GM23248 (cell line): ENCODE data around the gene ARHGAP10. TPM values are rescaled to one million over a fixed set of nuclear protein-coding genes. Genes with fewer than 3 reads are reported as not detected.

Source experiments
- DNase-seq: peaks from one replicate; pipeline ENCODE4 v3.0.0-alpha.2; 2015
- H2AFZ ChIP-seq: fragments of 200-600 bp; sonication (generic); 2 replicates; pipeline ENCODE4 v1.6.1; 2016; ENCODE audit warnings: antibody characterized with exemption
- H3F3A ChIP-seq: fragments of 200-600 bp; sonication (generic); 2 replicates; pipeline ENCODE4 v1.6.1; 2016; ENCODE audit warnings: mild to moderate bottlenecking, antibody characterized with exemption, mixed run types; ENCODE audit not compliant: insufficient read depth
- H3K27ac ChIP-seq: fragments of 200-600 bp; sonication (generic); 2 replicates; pipeline ENCODE4 v1.5.1; 2016; ENCODE audit warnings: mild to moderate bottlenecking
- H3K27me3 ChIP-seq: fragments of 200-600 bp; sonication (generic); replicated peaks from 2 replicates; pipeline ENCODE4 v1.6.1; 2016; ENCODE audit warnings: mild to moderate bottlenecking; ENCODE audit not compliant: insufficient read depth
- H3K36me3 ChIP-seq: fragments of 200-600 bp; sonication (generic); 2 replicates; pipeline ENCODE4 v1.6.1; 2016; ENCODE audit warnings: low read depth, mild to moderate bottlenecking
- H3K4me1 ChIP-seq: fragments of 200-600 bp; sonication (generic); 2 replicates; pipeline ENCODE4 v1.6.1; 2016; ENCODE audit warnings: mild to moderate bottlenecking; ENCODE audit not compliant: insufficient read depth
- H3K4me2 ChIP-seq: fragments of 200-600 bp; sonication (generic); one replicate; pipeline ENCODE4 v1.6.1; 2016; ENCODE audit warnings: mild to moderate bottlenecking; ENCODE audit not compliant: unreplicated experiment
- H3K4me3 ChIP-seq: fragments of 200-600 bp; sonication (generic); 2 replicates; pipeline ENCODE4 v1.5.1; 2016; ENCODE audit warnings: mild to moderate bottlenecking
- H3K79me2 ChIP-seq: fragments of 200-600 bp; sonication (generic); 2 replicates; pipeline ENCODE4 v1.6.1; 2016; ENCODE audit warnings: mild to moderate bottlenecking; ENCODE audit not compliant: insufficient read depth
- H3K9ac ChIP-seq: fragments of 200-600 bp; sonication (generic); 2 replicates; pipeline ENCODE4 v1.6.1; 2016; ENCODE audit warnings: mild to moderate bottlenecking
- H3K9me2 ChIP-seq: fragments of 200-600 bp; sonication (generic); 2 replicates; pipeline ENCODE4 v1.6.1; 2016; ENCODE audit warnings: mixed run types, mild to moderate bottlenecking, moderate library complexity; ENCODE audit not compliant: insufficient read depth
- H3K9me3 ChIP-seq: fragments of 200-600 bp; sonication (generic); one replicate; pipeline ENCODE4 v1.6.1; 2017; ENCODE audit warnings: low read depth
- H4K20me1 ChIP-seq: fragments of 200-600 bp; sonication (generic); 2 replicates; pipeline ENCODE4 v1.6.0; 2016; ENCODE audit not compliant: insufficient read depth
- EZH2 ChIP-seq: fragments of 200-600 bp; sonication (generic); IDR thresholded peaks from 2 replicates; pipeline ENCODE4 v1.6.1; 2018; ENCODE audit warnings: antibody characterized with exemption, mild to moderate bottlenecking; ENCODE audit not compliant: insufficient read depth, poor library complexity, severe bottlenecking
- EZH2phosphoT487 ChIP-seq: fragments of 200-600 bp; sonication (generic); IDR thresholded peaks from 2 replicates; pipeline ENCODE4 v1.6.1; 2018; ENCODE audit warnings: antibody characterized with exemption, moderate library complexity, mild to moderate bottlenecking, low read depth; ENCODE audit not compliant: insufficient read depth
- WGBS, 2 experiments: methylation state at CpG; one replicate each; pipeline ENCODE4 v1.1.6; 2015 to 2017; ENCODE audit warnings: low lambda C conversion rate in 2 of 2, low coverage in 1 of 2; ENCODE audit errors: missing lambda C conversion rate in 2 of 2; 5-methylcytosine and 5-hydroxymethylcytosine counted together
- in situ Hi-C: fragments of 300-500 bp; cut with MboI; formaldehyde crosslinking; loops from 2 replicates; pipeline ENCODE4 v1.15.0; 2020
- polyA plus RNA-seq: library from polyadenylated mRNA; unstranded; fragments of >200 nt; fragmentation: Nextera tagmentation; extraction: Ambion mirVana; gene quantifications from 2 replicates; pipeline ENCODE4 v1.2.1, GENCODE V29; 2016
- total RNA-seq: library from RNA; depleted of rRNA; stranded (reverse); fragments of >200 nt; shearing (Covaris generic); gene quantifications from 2 replicates; pipeline ENCODE4 v1.2.3, GENCODE V29; 2014

The ARHGAP10 gene
- total and polyA plus RNA-seq, 2 experiments from 2014 or later: 19.5 to 24.8 TPM

- peaks cover 24% of the 10 kb centered on the region for H3F3A ChIP-seq
- no peaks in the 10 kb centered on the region for H3K9me2 ChIP-seq
- H3K36me3 ChIP-seq: peaks cover 8% of the 10 kb centered on the region; the same call in 1 of the 2 replicates
- WGBS, 2 experiments: 95 to 98% methylated on average over 1 of the region's 1 CpG
- no peak overlapping the region for H3K27ac ChIP-seq
- no peak for TF ChIP-seq EZH2phosphoT487
- no peak for TF ChIP-seq EZH2
- H3K27me3 ChIP-seq: no peaks in the 10 kb centered on the region
- H3K4me1 ChIP-seq: peaks cover 22% of the 10 kb centered on the region
- H3K4me3 ChIP-seq: no peak overlapping the region
- H3K9me3 ChIP-seq: no peaks in the 10 kb centered on the region
- in situ Hi-C loops: no loop called here
- no peak overlapping the region for H3K9ac ChIP-seq
- H2AFZ ChIP-seq: no peak overlapping the region
- DNase-seq: no peak
- no peak overlapping the region for H3K4me2 ChIP-seq
- peaks cover 94% of the 10 kb centered on the region for H3K79me2 ChIP-seq
- no peaks in the 10 kb centered on the region for H4K20me1 ChIP-seq
These were observed 106.0 kb downstream of the ARHGAP10 start for GRCh38 chr4:147837854-147838253.

- no peak overlapping the region for H2AFZ ChIP-seq
- H3K9me3 ChIP-seq: no peaks in the 10 kb centered on the region
- H3K27ac ChIP-seq: no peak overlapping the region
- DNase-seq: no peak
- no peaks in the 10 kb centered on the region for H3K27me3 ChIP-seq
- H3K4me1 ChIP-seq: peaks cover 16% of the 10 kb centered on the region
- H3K4me3 ChIP-seq: no peak overlapping the region
- no peak overlapping the region for H3K4me2 ChIP-seq
- TF ChIP-seq EZH2phosphoT487: no peak
- no peaks in the 10 kb centered on the region for H3K9me2 ChIP-seq
- no peak overlapping the region for H3K9ac ChIP-seq
- H3K79me2 ChIP-seq: peaks cover 93% of the 10 kb centered on the region
- peaks cover 8% of the 10 kb centered on the region; the same call in 1 of the 2 replicates for H3K36me3 ChIP-seq
- in situ Hi-C loops: no loop called here
- H3F3A ChIP-seq: 0 out of 2 replicates have a peak, but pooled peaks cover 11% of the 10 kb centered on the region
- 67 to 82% methylated on average over 2 of the region's 2 CpGs for whole genome bisulfite sequencing, 2 experiments
- H4K20me1 ChIP-seq: no peaks in the 10 kb centered on the region
These were observed 107.3 kb downstream of the ARHGAP10 start for GRCh38 chr4:147839200-147839599.

- Histone ChIP-seq H3K9ac (no peak overlapping the region), H3K9me2 (no peaks in the 10 kb centered on the region), H3K79me2 (peaks cover 96% of the 10 kb centered on the region), H3K4me3 (no peak overlapping the region), H4K20me1 (no peaks in the 10 kb centered on the region), H3F3A (0 out of 2 replicates have a peak, but pooled peaks cover 11% of the 10 kb centered on the region), H3K27me3 (no peaks in the 10 kb centered on the region), H2AFZ (no peak overlapping the region), H3K36me3 (peaks cover 8% of the 10 kb centered on the region; the same call in 1 of the 2 replicates), H3K4me2 (no peak overlapping the region), H3K27ac (no peak overlapping the region), H3K4me1 (peaks cover 16% of the 10 kb centered on the region), H3K9me3 (no peaks in the 10 kb centered on the region)
- TF ChIP-seq EZH2: no peak
- TF ChIP-seq EZH2phosphoT487: no peak
- in situ Hi-C loops: no loop called here
- DNase-seq: no peak
- WGBS, 2 experiments: 96% methylated on average over 3 of the region's 3 CpGs
These were observed 107.8 kb downstream of the ARHGAP10 start for GRCh38 chr4:147839663-147840062.

- Histone ChIP-seq H3K9me2 (no peaks in the 10 kb centered on the region), H4K20me1 (no peaks in the 10 kb centered on the region), H3K27me3 (no peaks in the 10 kb centered on the region), H3K4me3 (no peak overlapping the region), H3K4me2 (no peak overlapping the region), H3K9ac (no peak overlapping the region), H3K79me2 (peaks cover 96% of the 10 kb centered on the region), H3K4me1 (peaks cover 8% of the 10 kb centered on the region), H3F3A (0 out of 2 replicates have a peak, but pooled peaks cover 11% of the 10 kb centered on the region), H2AFZ (no peak overlapping the region), H3K27ac (no peak overlapping the region), H3K36me3 (peaks cover 8% of the 10 kb centered on the region; the same call in 1 of the 2 replicates), H3K9me3 (no peaks in the 10 kb centered on the region)
- WGBS, 2 experiments: 52 to 54% methylated on average over 4 of the region's 4 CpGs
- no peak for DNase-seq
- in situ Hi-C loops: no loop called here
- TF ChIP-seq EZH2phosphoT487 (no peak), EZH2 (no peak)
These were observed 109.2 kb downstream of the ARHGAP10 start for GRCh38 chr4:147840838-147841738.
